Measurements from ENCODE around the gene PRKCB. TPM values are rescaled to one million over a fixed set of nuclear protein-coding genes. Genes with fewer than 3 reads are reported as not detected.

PRKCB gene
- total and polyA plus RNA-seq, 2 of the 8 experiments (the other 6 are each of a cell fraction or from before 2014, with no cell fraction given) = 7.1 to 12.1 TPM

GRCh38 chr16:24044467-24044866 is 208.7 kb downstream of the PRKCB start:
- CTCF ChIA-PET (ENCODE audit: partially characterized antibody) = interaction anchor here (1.0 to 8.5 kb wide), 22 partner anchors 10 to 481 kb away, joined by 3 to 139 read pairs (median 8); partner anchors contain the start of gene CACNG3
- H3K23ac ChIP-seq (ENCODE audit: insufficient read length) = no peak overlapping the region
- H4K8ac ChIP-seq (ENCODE audit: extremely low read depth, insufficient read depth, low read length) = no peak overlapping the region
- H3K4me1 ChIP-seq (replicated peaks in 1 of 4; ENCODE audit: control insufficient read depth in 3 of 4, insufficient read depth in 4 of 4, low read length in 3 of 4) = peaks cover 0 to 12% (median 6%) of the 10 kb centered on the region in 4 experiments; a peak in 5 of 7 replicates
- H2BK15ac ChIP-seq (ENCODE audit: low read length) = no peak overlapping the region
- H3K9ac ChIP-seq (replicated peaks in 1 of 4; ENCODE audit: extremely low read depth in 1 of 4, low read depth in 3 of 4, low read length in 3 of 4) = no peak overlapping the region
- no peak overlapping the region for H3K56ac ChIP-seq (replicated peaks; ENCODE audit: insufficient read length, low read depth, low read length)
- H3K14ac ChIP-seq (ENCODE audit: insufficient read length) = no peak overlapping the region
- no peaks in the 10 kb centered on the region for H3K23me2 ChIP-seq (ENCODE audit: low read depth, low read length)
- H3K27me3 ChIP-seq (replicated peaks in 1 of 4; ENCODE audit: control insufficient read depth in 3 of 4, extremely low read depth in 1 of 4, insufficient read depth in 3 of 4, low read length in 3 of 4) = no peaks in the 10 kb centered on the region
- DNase-seq (ENCODE audit: low read depth in 1 of 2, low spot score in 2 of 2) (no peak), FAIRE-seq (no peak)
- no peak overlapping the region for H2BK120ac ChIP-seq (replicated peaks; ENCODE audit: low read depth, low read length)
- H2AFZ ChIP-seq (ENCODE audit: low read length) = no peak overlapping the region
- no peak overlapping the region for H3K4me2 ChIP-seq (ENCODE audit: insufficient read depth in 1 of 2, low read depth in 2 of 2, low read length in 2 of 2)
- H2BK12ac ChIP-seq (ENCODE audit: low read depth, low read length) = no peak overlapping the region
- POLR2A ChIA-PET (ENCODE audit: partially characterized antibody) = no interaction called here
- no peak overlapping the region for H2BK20ac ChIP-seq (ENCODE audit: low read length)
- H4K20me1 ChIP-seq (replicated peaks in 1 of 2; ENCODE audit: control insufficient read depth in 1 of 2, insufficient read depth in 2 of 2, low read length in 2 of 2) = no peaks in the 10 kb centered on the region
- WGBS, 2 experiments (ENCODE audit: extremely low coverage in 1 of 2, insufficient coverage in 1 of 2, insufficient read length in 1 of 2, insufficient replicate concordance in 2 of 2, low coverage in 1 of 2, low lambda C conversion rate in 2 of 2, missing lambda C conversion rate in 1 of 2) = 92% methylated on average over 2 of the region's 2 CpGs; no CpG with 5 or more reads in 1 of the 2 experiments
- H2AK5ac ChIP-seq (ENCODE audit: low read depth, low read length) = no peak overlapping the region
- H3K9me3 ChIP-seq (ENCODE audit: insufficient read depth in 2 of 2, low read depth in 1 of 2, low read length in 1 of 2) = no peaks in the 10 kb centered on the region
- no peak overlapping the region for H4K91ac ChIP-seq (replicated peaks; ENCODE audit: insufficient read length, low read length)
- no peaks in the 10 kb centered on the region for H3K79me2 ChIP-seq (ENCODE audit: control insufficient read depth in 1 of 2, insufficient read depth in 2 of 2, low read length in 2 of 2)
- no peaks in the 10 kb centered on the region for H3K79me1 ChIP-seq (ENCODE audit: low read depth, low read length)
- no peak overlapping the region for H3K4ac ChIP-seq (replicated peaks; ENCODE audit: insufficient read length, low read depth, low read length)
- H3K36me3 ChIP-seq (ENCODE audit: control insufficient read depth in 2 of 4, insufficient read depth in 4 of 4, low read length in 3 of 4) = no peaks in the 10 kb centered on the region
- no peak overlapping the region for H3K27ac ChIP-seq (ENCODE audit: low read depth, low read length)
- H3K18ac ChIP-seq (ENCODE audit: extremely low read depth, low read length) = no peak overlapping the region
- H2BK5ac ChIP-seq (ENCODE audit: low read depth, low read length) = no peak overlapping the region
- H3K4me3 ChIP-seq (ENCODE audit: extremely low read depth in 1 of 4, insufficient read depth in 2 of 4, low read depth in 3 of 4, low read length in 4 of 4) = no peak overlapping the region
- no peak overlapping the region for H4K5ac ChIP-seq (ENCODE audit: insufficient read length, low read depth, low read length)
- TF ChIP-seq, protein P1, sequence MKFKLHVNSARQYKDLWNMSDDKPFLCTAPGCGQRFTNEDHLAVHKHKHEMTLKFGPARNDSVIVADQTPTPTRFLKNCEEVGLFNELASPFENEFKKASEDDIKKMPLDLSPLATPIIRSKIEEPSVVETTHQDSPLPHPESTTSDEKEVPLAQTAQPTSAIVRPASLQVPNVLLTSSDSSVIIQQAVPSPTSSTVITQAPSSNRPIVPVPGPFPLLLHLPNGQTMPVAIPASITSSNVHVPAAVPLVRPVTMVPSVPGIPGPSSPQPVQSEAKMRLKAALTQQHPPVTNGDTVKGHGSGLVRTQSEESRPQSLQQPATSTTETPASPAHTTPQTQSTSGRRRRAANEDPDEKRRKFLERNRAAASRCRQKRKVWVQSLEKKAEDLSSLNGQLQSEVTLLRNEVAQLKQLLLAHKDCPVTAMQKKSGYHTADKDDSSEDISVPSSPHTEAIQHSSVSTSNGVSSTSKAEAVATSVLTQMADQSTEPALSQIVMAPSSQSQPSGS (IDR thresholded peaks at IDR 0.05; ENCODE audit: low read length) = no peak
- TF ChIP-seq, protein P2, sequence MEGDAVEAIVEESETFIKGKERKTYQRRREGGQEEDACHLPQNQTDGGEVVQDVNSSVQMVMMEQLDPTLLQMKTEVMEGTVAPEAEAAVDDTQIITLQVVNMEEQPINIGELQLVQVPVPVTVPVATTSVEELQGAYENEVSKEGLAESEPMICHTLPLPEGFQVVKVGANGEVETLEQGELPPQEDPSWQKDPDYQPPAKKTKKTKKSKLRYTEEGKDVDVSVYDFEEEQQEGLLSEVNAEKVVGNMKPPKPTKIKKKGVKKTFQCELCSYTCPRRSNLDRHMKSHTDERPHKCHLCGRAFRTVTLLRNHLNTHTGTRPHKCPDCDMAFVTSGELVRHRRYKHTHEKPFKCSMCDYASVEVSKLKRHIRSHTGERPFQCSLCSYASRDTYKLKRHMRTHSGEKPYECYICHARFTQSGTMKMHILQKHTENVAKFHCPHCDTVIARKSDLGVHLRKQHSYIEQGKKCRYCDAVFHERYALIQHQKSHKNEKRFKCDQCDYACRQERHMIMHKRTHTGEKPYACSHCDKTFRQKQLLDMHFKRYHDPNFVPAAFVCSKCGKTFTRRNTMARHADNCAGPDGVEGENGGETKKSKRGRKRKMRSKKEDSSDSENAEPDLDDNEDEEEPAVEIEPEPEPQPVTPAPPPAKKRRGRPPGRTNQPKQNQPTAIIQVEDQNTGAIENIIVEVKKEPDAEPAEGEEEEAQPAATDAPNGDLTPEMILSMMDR (IDR thresholded peaks at IDR 0.05; ENCODE audit: control extremely low read depth in 1 of 3, insufficient read depth in 1 of 3, low read depth in 1 of 3, low read length in 3 of 3) = no peak
- TF ChIP-seq MAFK (IDR thresholded peaks at IDR 0.05; ENCODE audit: low read depth, low read length) (no peak), SUZ12 (IDR thresholded peaks at IDR 0.05; ENCODE audit: low read length) (no peak)
